DOHH2 (cell line): ENCODE data around the gene SMIM10L2A.

Source experiments
- CTCF ChIP-seq: fragments of 200-600 bp; sonication (generic); IDR thresholded peaks from one replicate; pipeline ENCODE4 v1.5.1; 2014; ENCODE audit warnings: antibody characterized with exemption, mild to moderate bottlenecking, low read depth, low read length; ENCODE audit not compliant: poor library complexity, severe bottlenecking
- EZH2phosphoT487 ChIP-seq: fragments of 200-600 bp; sonication (generic); IDR thresholded peaks from 2 replicates; pipeline ENCODE4 v1.6.1; 2017; ENCODE audit warnings: borderline replicate concordance, mild to moderate bottlenecking, antibody characterized with exemption, low read length, moderate library complexity, mixed read lengths

GRCh38 chrX:135477576-135477975 lies 55.8 kb downstream of the SMIM10L2A start:
- peak; percentile 51 for TF ChIP-seq CTCF
- no peak for TF ChIP-seq EZH2phosphoT487
